Nephron (organoid): ENCODE measurements around the gene HMCN2.
"Not testable (repeated sequence)": the region's sequence is repeated elsewhere in the genome, so short reads cannot be mapped to it uniquely, and the experiment has no call there.

ENCODE experiments used
- H3K27ac Mint-ChIP-seq, 3 experiments: 2 replicates each; pipeline ENCODE4 v1.8.0; 2020; ENCODE audit warnings: mixed read lengths in 3 of 3, mild to moderate bottlenecking in 2 of 3, moderate library complexity in 1 of 3
- H3K27me3 Mint-ChIP-seq: 2 replicates; pipeline ENCODE4 v1.8.0; 2021; ENCODE audit warnings: low read depth, mild to moderate bottlenecking, moderate library complexity, mixed read lengths
- H3K36me3 Mint-ChIP-seq: 2 replicates; pipeline ENCODE4 v1.8.0; 2020; ENCODE audit warnings: low read depth, mixed read lengths
- H3K4me1 Mint-ChIP-seq: 2 replicates; pipeline ENCODE4 v1.8.0; 2020; ENCODE audit warnings: mixed read lengths
- H3K4me3 Mint-ChIP-seq, 3 experiments: 2 replicates each; pipeline ENCODE4 v1.8.0; 2020; ENCODE audit warnings: mild to moderate bottlenecking in 3 of 3, mixed read lengths in 3 of 3, moderate library complexity in 2 of 3
- H3K9me3 Mint-ChIP-seq: 2 replicates; pipeline ENCODE4 v1.8.0; 2020; ENCODE audit warnings: mixed read lengths
- CTCF ChIP-seq, 3 experiments: fragments of 200-600 bp; sonication (generic); IDR thresholded peaks; one replicate each; pipeline ENCODE4 v1.5.0; 2021; ENCODE audit warnings: antibody characterized with exemption in 3 of 3; ENCODE audit not compliant: unreplicated experiment in 3 of 3

The HMCN2 gene

GRCh38 chr9:130336885-130337284, 71.3 kb downstream of the HMCN2 start:
- Mint-ChIP-seq H3K9me3 (no peaks in the 10 kb centered on the region), H3K27ac (no peak overlapping the region), H3K4me1 (peaks cover 24% of the 10 kb centered on the region), H3K4me3 (no peak overlapping the region), H3K36me3 (no peaks in the 10 kb centered on the region), H3K27me3 (peaks cover 42% of the 10 kb centered on the region)
- TF ChIP-seq CTCF (IDR thresholded peaks at IDR 0.05; ENCODE audit: unreplicated experiment in 3 of 3), result no peak

DNA sequence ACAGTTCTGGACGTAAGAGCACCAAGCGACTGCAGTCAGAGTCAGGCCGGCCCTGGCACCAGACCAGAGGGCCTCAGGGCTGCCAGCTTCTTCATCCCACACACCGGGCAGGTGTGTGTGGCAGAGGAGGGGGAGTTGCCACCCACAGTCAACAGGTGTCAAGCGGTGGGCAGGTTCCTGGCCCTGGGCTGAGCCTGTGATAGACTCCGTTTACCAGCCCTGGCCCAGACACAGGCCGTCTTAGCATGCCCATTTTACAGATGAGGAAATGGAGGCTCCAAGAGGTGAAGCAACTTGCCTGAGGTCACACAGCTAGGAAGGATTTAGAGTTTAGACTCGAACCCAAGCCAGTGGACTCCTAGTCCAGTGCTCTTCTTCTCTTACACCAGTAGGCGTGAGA, 71.8 kb downstream of the HMCN2 start:
- Mint-ChIP-seq H3K9me3 (no peaks in the 10 kb centered on the region), H3K36me3 (no peaks in the 10 kb centered on the region), H3K27ac (no peak overlapping the region), H3K27me3 (peaks cover 39% of the 10 kb centered on the region), H3K4me1 (peaks cover 20% of the 10 kb centered on the region), H3K4me3 (no peak overlapping the region)
- no peak for TF ChIP-seq CTCF (IDR thresholded peaks at IDR 0.05; ENCODE audit: unreplicated experiment in 3 of 3)

GRCh38 chr9:130337784-130338380, 72.3 kb downstream of the HMCN2 start:
- TF ChIP-seq CTCF (IDR thresholded peaks at IDR 0.05; ENCODE audit: unreplicated experiment in 3 of 3), result no peak

GRCh38 chr9:130338891-130339290, 73.3 kb downstream of the HMCN2 start:
- not testable (repeated sequence) for H3K4me1 Mint-ChIP-seq, H3K36me3 Mint-ChIP-seq, H3K4me3 Mint-ChIP-seq, H3K9me3 Mint-ChIP-seq, H3K27ac Mint-ChIP-seq
- H3K27me3 Mint-ChIP-seq, result peaks cover 26% of the 10 kb centered on the region

More at GRCh38 chr9:130337784-130338380, 72.3 kb downstream of the HMCN2 start:
- Mint-ChIP-seq H3K27ac (no peak overlapping the region), H3K36me3 (no peaks in the 10 kb centered on the region), H3K27me3 (peaks cover 34% of the 10 kb centered on the region), H3K4me1 (peaks cover 15% of the 10 kb centered on the region), H3K4me3 (no peak overlapping the region), H3K9me3 (no peaks in the 10 kb centered on the region)

DNA sequence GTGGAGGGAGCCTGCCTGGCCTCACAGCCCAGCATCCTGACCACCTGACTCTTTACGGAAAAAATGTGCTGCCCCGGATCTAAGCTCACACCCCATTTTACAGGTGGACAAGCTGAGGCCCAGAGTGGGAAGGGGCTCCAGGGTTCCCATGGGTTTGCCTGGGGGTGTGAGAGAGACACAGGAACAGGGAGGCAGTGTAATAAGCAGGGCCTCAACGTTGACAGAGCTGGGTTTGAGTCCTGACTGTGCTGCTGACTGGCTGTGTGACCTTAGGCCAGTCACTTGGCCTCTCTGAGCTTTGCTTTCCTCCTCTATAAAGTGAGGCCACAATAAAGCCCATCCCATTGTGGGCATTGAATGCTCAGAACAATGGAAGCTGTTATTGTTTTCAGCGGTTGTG, 73.7 kb downstream of the HMCN2 start:
- no peaks in the 10 kb centered on the region for H3K9me3 Mint-ChIP-seq
- peaks cover 22% of the 10 kb centered on the region for H3K27me3 Mint-ChIP-seq
- peaks cover 4% of the 10 kb centered on the region for H3K4me1 Mint-ChIP-seq
- no peaks in the 10 kb centered on the region for H3K36me3 Mint-ChIP-seq
- TF ChIP-seq CTCF (IDR thresholded peaks at IDR 0.05; ENCODE audit: unreplicated experiment in 3 of 3), result no peak
- no peak overlapping the region for H3K4me3 Mint-ChIP-seq
- no peak overlapping the region for H3K27ac Mint-ChIP-seq

- no peak overlapping the region for H3K4me3 Mint-ChIP-seq
- peaks cover 4% of the 10 kb centered on the region for H3K4me1 Mint-ChIP-seq
- no peak for TF ChIP-seq CTCF (IDR thresholded peaks at IDR 0.05; ENCODE audit: unreplicated experiment in 3 of 3)
- H3K27me3 Mint-ChIP-seq, result peaks cover 18% of the 10 kb centered on the region
- no peak overlapping the region for H3K27ac Mint-ChIP-seq
- no peaks in the 10 kb centered on the region for H3K36me3 Mint-ChIP-seq
- no peaks in the 10 kb centered on the region for H3K9me3 Mint-ChIP-seq
These were observed 74.5 kb downstream of the HMCN2 start for GRCh38 chr9:130340011-130340410.

- H3K9me3 Mint-ChIP-seq, H3K36me3 Mint-ChIP-seq, H3K4me1 Mint-ChIP-seq, H3K4me3 Mint-ChIP-seq, H3K27ac Mint-ChIP-seq: not testable (repeated sequence)
- peaks cover 13% of the 10 kb centered on the region for H3K27me3 Mint-ChIP-seq
These were observed 75.0 kb downstream of the HMCN2 start for GRCh38 chr9:130340557-130340956.
